GM19043 (cell line): ENCODE measurements around the gene FHL2.

Source experiments
- ATAC-seq: cut with Tn5 transposase; IDR thresholded peaks from one replicate; pipeline ENCODE4 v1.9.1; 2021; ENCODE audit warnings: low read depth; ENCODE audit not compliant: unreplicated experiment

The FHL2 gene

GRCh38 chr2:105400138-105400540 lies 1.3 kb upstream of the FHL2 start:
- no peak for ATAC-seq

DNA sequence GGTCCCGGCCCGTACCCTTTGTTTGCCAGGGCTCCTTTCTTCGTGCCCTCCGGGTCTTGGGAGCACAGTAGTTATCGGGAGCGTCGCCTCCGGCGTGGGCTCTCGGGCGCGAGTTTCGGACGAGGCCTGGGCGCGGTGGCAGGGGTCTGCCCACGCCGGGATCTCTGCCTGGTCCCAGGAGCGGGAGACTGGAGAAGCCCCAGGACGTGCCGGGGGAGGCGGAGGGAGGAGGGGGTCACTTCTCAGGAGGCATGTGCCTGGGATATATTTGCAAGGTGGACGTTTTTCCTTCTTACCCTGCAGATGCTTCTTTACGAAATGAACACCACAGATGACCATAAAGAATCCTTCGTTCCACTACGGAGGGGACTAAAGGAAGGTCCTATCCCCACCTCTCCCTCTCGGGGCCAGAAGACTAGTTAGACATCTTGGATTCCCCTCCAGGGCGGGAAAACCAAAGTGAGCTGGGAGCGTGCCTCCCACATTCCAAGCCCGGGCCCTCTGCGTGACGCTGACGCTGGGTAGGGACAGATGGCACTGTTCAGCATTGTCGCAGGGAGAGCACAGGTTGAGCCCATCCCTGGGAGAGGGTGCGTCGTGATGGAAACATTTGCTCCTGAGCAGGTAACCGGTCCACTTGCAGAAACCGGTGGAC lies 483 bp upstream of the FHL2 start:
- no peak for ATAC-seq

DNA sequence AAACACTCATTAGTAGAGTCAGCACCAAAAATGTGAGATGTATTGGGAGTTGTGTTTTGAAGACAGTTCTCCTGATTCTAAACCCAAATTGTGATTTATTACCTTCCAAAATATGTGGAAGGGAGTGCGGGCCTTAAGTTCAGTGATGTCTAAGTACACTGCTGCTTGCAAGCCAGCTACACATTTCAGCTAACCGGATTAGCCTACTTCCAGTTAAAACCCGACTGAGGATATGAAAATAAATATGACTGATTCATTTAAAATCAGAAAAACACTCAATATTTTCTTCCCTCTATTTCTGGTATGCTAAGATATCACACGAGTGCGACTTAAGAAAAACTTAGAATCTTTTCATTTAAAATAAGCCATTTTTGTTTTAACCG lies 907 bp downstream of the FHL2 start:
- no peak for ATAC-seq

GRCh38 chr2:105397025-105397722 lies 1.7 kb downstream of the FHL2 start:
- ATAC-seq, result no peak

- no peak for ATAC-seq
These were observed 2.4 kb downstream of the FHL2 start for GRCh38 chr2:105396254-105397024.

GRCh38 chr2:105395691-105396090 lies 3.2 kb downstream of the FHL2 start:
- no peak for ATAC-seq

GRCh38 chr2:105394951-105395611 lies 3.8 kb downstream of the FHL2 start:
- no peak for ATAC-seq

DNA sequence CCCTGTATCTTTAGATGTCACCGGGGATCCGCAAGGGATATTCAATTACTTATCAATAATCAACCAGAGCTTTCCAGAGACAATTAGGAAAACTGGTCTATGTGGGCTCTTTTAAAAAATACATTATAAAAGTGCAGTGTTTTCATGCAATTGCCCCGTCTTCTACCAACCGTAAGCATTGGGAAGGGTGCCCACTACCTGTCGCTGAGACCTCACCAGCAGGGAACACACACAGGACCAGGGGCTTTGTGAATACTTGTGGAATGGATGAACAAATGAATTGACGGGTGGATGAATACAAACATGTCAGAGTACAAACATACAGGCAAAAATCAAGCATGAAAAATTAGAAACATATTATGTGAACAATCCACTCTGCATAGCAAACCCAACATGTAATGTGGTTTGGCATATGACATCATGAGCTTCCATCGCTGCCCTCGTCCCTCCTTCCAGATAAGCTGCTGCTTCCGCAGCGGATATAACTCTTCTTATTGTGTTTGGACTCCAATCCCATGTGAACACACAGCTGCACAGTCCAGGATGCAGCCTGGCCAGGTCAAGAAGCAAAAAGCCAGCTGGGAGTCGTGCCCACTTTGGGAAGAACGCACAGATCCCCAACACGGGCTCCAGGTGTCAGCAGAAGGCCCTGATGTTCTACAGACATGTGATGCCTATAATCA lies 5.3 kb downstream of the FHL2 start:
- no peak for ATAC-seq

DNA sequence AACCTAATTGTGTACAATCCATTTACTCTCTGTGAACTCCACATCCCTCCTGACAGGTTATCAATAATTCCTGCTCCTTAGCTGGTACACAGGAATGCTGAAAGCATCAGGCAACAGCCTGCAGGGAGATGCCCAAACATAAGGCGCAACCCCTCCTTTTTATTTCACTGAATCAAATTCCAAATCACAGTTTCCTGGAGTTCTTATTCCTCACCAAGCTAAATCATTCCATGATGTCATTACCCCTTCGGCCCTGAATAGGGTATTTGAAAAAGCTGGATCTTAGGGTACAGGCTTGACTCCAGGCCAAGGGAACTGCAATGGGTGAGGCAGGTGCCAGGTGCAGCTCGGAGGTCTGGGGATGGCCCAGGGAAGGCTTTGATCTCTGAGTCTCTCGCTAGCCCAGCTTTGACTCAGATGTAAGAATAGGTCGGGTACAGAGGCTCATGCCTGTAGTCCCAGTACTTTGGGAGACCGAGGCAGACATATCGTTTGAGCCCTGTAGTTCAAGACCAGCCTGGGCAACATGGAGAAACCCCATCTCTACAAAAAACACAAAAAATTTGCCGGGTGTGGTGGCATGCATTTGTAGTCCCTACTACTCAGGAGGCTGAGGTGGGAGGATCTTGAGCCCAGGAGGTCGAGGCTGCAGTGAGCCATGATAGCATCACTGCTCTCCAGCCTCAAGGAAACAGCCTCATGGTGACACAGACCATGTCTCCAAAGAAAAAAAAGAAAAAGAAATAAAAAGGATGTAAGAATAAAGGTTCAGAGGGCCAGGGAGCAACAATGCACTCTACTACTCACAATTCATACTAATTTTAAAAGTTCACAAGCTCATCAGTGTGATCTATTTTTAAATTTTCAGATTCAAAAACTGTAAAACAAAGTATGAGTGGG lies 6.8 kb downstream of the FHL2 start:
- no peak for ATAC-seq

DNA sequence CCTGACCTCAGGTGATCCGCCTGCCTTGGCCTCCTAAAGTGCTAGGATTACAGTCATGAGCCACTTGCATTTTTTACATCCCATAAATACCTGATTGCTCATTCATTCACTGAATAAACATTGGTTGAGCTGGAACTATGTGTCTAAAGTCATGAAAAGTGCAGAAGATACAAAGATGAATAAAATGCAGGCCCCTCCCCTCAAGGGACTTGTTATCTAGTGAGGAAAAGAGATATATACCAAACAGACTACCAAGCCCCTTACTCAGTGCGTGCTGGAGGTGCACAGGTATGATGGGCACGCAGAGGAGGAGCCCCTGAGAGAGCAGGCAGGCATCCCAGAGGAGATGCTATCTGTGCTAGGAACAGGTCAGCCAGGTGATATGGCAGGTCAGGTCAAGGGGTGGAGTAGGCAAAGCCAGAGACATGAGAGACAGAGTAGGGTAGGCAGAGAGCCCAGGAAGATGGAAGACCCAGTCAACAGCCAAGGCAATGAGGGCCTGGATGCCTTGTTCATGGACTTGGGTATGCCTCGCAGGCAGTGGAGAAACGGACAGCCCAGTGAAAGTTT lies 7.7 kb downstream of the FHL2 start:
- ATAC-seq, result no peak

GRCh38 chr2:105390454-105390853 lies 8.4 kb downstream of the FHL2 start:
- ATAC-seq, result no peak

GRCh38 chr2:105388971-105389381 lies 9.9 kb downstream of the FHL2 start:
- no peak for ATAC-seq

- ATAC-seq, result no peak
These were observed 11.6 kb downstream of the FHL2 start for GRCh38 chr2:105387225-105387624.

DNA sequence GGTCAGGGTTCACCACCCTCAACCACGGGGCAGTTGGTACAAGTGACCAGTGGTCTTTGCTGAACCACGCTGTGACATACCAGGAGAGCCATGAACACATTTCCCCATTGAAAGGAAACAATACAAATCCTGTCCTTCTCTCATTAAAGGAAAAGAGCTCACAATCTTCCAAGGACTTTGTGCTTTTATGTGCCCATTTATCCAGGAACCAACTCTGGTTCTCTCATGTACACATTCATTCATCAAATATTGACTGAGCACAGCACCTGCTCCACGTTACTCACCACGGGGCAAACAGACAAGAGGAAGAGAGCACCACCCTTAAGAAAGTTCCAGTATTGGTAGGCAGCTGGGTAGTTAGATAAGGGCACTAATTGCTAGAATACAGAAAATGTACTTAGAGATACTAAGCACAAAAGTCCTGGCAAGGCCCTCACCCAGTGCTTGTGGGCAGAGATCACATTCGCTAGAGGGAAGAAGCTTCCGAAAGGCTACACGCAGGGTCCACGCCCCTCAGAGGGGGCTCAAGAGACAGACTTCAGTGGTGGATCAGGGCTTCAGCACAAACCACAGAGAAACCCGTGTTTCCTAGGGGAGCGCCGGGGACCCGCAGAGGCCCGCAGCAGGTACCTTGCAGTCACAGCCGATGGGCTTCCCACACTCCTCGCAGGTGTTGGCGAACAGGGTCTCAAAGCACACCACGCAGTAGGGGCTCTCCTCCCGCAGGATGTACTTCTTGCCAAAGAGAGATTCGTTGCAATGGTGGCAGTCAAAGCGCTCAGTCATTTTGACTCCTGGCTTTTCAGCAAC lies 12.9 kb downstream of the FHL2 start:
- ATAC-seq, result no peak

DNA sequence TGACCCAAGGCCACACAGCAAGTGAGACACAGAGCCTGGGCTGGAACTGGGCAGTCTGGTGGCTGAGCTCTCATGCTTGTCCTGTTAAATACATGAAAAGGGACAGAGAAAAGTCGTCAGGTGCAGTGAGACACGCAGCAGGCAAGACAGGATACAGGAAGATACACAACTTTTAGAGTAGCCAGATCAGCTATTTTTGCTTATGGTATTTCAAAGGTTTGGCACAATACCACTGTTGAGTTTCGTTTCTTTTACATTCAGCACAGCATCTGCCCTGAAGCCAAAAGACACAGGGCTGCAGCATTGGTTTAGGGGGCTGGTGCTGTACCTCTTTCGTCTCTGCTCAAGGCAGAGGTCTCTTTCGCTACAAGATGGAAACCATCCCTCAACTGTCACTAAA lies 14.0 kb downstream of the FHL2 start:
- no peak for ATAC-seq

DNA sequence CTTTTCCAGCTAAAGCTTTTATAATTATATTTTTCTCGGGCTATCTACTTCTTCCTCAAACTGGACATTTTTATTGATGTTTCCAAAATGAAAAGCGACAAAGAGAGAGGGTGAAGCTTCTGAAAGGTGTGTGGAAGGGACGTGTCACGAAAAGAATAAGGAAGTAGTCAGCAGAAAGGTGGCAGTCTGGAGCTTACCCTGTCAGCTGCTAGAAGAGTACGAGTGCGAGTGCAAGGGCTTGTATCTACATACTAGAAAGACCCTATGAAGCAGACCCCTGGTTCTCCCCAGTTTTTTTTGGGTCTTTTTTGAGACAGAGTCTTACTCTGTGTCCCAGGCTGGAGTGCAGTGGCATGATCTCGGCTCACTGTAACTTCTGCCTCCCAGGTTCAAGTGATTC lies 14.6 kb downstream of the FHL2 start:
- ATAC-seq, result no peak

GRCh38 chr2:105383432-105384166 lies 15.3 kb downstream of the FHL2 start:
- no peak for ATAC-seq

DNA sequence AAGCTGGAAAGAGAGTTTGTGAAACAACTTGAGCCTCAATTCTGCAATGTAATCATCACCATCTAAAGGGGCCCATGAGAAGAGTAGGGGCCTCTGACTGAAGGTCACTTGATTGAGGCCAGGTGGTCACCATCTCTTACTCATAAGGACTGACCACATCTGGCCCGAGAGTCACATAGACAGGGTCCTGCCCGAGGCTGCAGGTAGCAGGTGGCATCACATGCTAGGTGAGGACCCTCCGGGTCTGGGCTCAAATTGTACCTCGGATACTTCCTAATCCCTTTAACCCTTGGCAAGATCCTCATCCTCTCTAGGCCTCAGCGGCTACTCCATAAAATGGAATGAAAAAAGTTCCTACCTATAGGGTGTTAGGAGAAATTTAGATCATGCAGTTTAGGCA lies 16.7 kb downstream of the FHL2 start:
- no peak for ATAC-seq
